Stomach (tissue), 9 donors: ENCODE results near the gene SMCP. TPM values are rescaled to one million over a fixed set of nuclear protein-coding genes. Genes with fewer than 3 reads are reported as not detected.

Experiments used
- DNase-seq, 2 donors: peaks; one replicate each; pipeline versions ENCODE4 v3.0.0 to v3.0.0-alpha.2; 2013 to 2019
- H3K27ac ChIP-seq, 5 donors: fragments of 200-600 bp in 4 of 5; sonication (generic) in 4 of 5; one replicate each; pipeline ENCODE4 v1.5.1; 2013 to 2019; ENCODE audit warnings: mild to moderate bottlenecking in 1 of 5, moderate library complexity in 1 of 5
- H3K27me3 ChIP-seq, 3 donors: fragments of 200-600 bp; sonication (generic); one replicate each; pipeline ENCODE4 v1.5.1; 2017 to 2019; ENCODE audit warnings: mixed run types in 1 of 3
- H3K36me3 ChIP-seq, 4 donors: fragments of 200-600 bp; sonication (generic); 1 replicate in 3 of 4; 2 replicates in 1 of 4; pipeline ENCODE4 v1.5.1; 2016 to 2019
- H3K4me1 ChIP-seq, 4 donors: fragments of 200-600 bp; sonication (generic); one replicate each; pipeline ENCODE4 v1.5.1; 2016 to 2019
- H3K4me3 ChIP-seq, 4 donors: fragments of 200-600 bp; sonication (generic) in 3 of 4; one replicate each; pipeline ENCODE4 v1.5.1; 2016 to 2019; ENCODE audit warnings: mild to moderate bottlenecking in 1 of 4
- H3K9me3 ChIP-seq, 4 donors: fragments of 200-600 bp; sonication (generic); one replicate each; pipeline ENCODE4 v1.5.1; 2016 to 2019
- CTCF ChIP-seq, 7 experiments: fragments of 450-650 bp in 4 of 7; fragments of 200-600 bp in 3 of 7; sonication (generic) in 3 of 7; IDR thresholded peaks; one replicate each; pipeline ENCODE4 v1.5.1; 2016 to 2019; ENCODE audit warnings: antibody characterized with exemption in 7 of 7, control low read depth in 2 of 7, mild to moderate bottlenecking in 1 of 7
- EP300 ChIP-seq: sonication (generic); formaldehyde crosslinking; IDR thresholded peaks from one replicate; pipeline ENCODE4 v1.6.1; 2017; ENCODE audit warnings: antibody characterized with exemption
- POLR2A ChIP-seq, 4 donors: fragments of 450-650 bp; IDR thresholded peaks; one replicate each; pipeline ENCODE4 v1.6.1; 2016; ENCODE audit warnings: antibody characterized with exemption in 4 of 4, control low read depth in 2 of 4, mild to moderate bottlenecking in 1 of 4, moderate library complexity in 1 of 4
- POLR2AphosphoS5 ChIP-seq, 3 donors: sonication (generic); formaldehyde crosslinking; IDR thresholded peaks; one replicate each; pipeline ENCODE4 v1.6.1; 2016; ENCODE audit warnings: antibody characterized with exemption in 3 of 3
- WGBS, 5 donors: extraction: QIAGEN DNeasy Blood & Tissue Kit in 3 of 5; methylation state at CpG; one replicate each; pipeline versions ENCODE4 v1.1.5 to v1.1.7; 2013 to 2018; 5-methylcytosine and 5-hydroxymethylcytosine counted together
- intact Hi-C: fragments of 100-400 bp; cut with DNase I; formaldehyde crosslinking; loops from one replicate; pipeline ENCODE4 v1.15.1; 2023; ENCODE audit warnings: low total_unique reads
- polyA plus RNA-seq, 3 donors: library from polyadenylated mRNA; stranded (reverse); fragments of 200-250 nt; gene quantifications; one replicate each; pipeline ENCODE4 v1.2.3, GENCODE V29; 2013
- total RNA-seq, 5 donors: library from RNA; depleted of rRNA; stranded (reverse); fragments of >200 nt; gene quantifications; one replicate each; pipeline versions ENCODE4 v1.1.0 to v1.2.3, GENCODE V29; 2014 to 2016
- donor health status: healthy with polysubstance abuse.
- donor health status: Bipolar disorder and iron deficiency.
- donor health status: healthy.

SMCP gene
- total and polyA plus RNA-seq, 8 donors: not detected

DNA sequence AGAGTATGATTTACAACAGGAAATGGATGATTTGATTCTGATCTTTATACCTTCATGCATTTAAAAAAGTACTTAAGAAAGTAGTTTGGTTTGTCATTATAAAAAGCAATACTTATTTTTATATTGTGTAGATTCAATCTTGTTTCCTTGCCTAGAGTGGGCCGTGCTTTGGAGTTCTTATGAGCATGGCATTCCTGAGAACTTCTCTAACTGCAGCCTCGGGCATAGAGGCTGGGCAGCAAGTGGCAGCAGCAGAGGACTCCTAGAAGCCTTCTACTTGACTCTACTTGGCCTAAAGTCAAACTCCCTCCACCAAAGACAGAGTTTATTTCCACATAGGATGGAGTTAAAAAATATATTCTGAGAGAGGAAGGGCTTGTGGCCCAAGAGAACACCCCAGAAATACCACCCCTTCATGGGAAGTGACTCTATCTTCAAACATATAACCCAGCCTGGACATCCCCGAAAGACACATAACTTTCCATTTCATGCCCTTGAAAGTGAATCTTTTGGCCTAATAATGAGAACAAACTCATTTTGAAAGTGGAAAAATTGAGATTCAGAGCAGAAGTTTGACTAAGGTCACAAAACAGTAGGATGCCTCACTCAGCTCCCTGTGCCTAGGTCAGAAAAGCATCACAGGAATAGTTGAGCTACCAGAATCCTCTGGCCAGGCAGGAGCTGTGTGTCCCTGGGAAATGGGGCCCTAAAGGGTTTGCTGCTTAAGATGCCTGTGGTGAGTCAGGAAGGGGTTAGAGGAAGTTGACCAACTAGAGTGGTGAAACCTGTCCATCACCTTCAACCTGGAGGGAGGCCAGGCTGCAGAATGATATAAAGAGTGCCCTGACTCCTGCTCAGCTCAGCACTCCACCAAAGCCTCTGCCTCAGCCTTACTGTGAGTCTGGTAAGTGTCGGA lies 29.8 kb downstream of the SMCP start, which contains the start of gene IVL:
Gene IVL, plus strand, starts transcription at position 861 of the 916 bp plus-strand sequence. CDS start 1,252 bp downstream, outside the sequence.
- TF ChIP-seq CTCF (IDR thresholded peaks at IDR 0.05): no peak
- no peak for TF ChIP-seq EP300
- no peak for TF ChIP-seq POLR2AphosphoS5 (IDR thresholded peaks at IDR 0.05)
- TF ChIP-seq POLR2A (IDR thresholded peaks at IDR 0.05): no peak
- no peak within 1 kb of the TSS for H3K27ac ChIP-seq
- intact Hi-C loops: no loop called here
- peaks cover 0 to 43% (median 4%) of the 10 kb centered on the region in 3 donors for H3K27me3 ChIP-seq
- 66 to 80% (median 74%) methylated on average over 4 of the region's 4 CpGs for WGBS, 5 donors
- H3K36me3 ChIP-seq: no peaks in the 10 kb centered on the region
- H3K9me3 ChIP-seq: peaks cover 0 to 9% (median 3%) of the 10 kb centered on the region in 4 donors
- H3K4me1 ChIP-seq: no peaks in the 10 kb centered on the region
- DNase-seq: no peak
- no peak within 1 kb of the TSS for H3K4me3 ChIP-seq

GRCh38 chr1:152909206-152909605 lies 31.1 kb downstream of the SMCP start:
- H3K9me3 ChIP-seq: peaks cover 0 to 9% (median 3%) of the 10 kb centered on the region in 4 donors
- intact Hi-C loops: no loop called here
- peaks cover 0 to 38% (median 4%) of the 10 kb centered on the region in 3 donors for H3K27me3 ChIP-seq
- WGBS, 5 donors: 87 to 95% (median 92%) methylated on average over 2 to 3 of the region's 3 CpGs
- H3K27ac ChIP-seq: no peak overlapping the region
- H3K4me1 ChIP-seq: no peaks in the 10 kb centered on the region
- TF ChIP-seq CTCF (IDR thresholded peaks at IDR 0.05): no peak
- TF ChIP-seq EP300: no peak
- H3K4me3 ChIP-seq: no peak overlapping the region
- H3K36me3 ChIP-seq: no peaks in the 10 kb centered on the region
- no peak for DNase-seq

DNA sequence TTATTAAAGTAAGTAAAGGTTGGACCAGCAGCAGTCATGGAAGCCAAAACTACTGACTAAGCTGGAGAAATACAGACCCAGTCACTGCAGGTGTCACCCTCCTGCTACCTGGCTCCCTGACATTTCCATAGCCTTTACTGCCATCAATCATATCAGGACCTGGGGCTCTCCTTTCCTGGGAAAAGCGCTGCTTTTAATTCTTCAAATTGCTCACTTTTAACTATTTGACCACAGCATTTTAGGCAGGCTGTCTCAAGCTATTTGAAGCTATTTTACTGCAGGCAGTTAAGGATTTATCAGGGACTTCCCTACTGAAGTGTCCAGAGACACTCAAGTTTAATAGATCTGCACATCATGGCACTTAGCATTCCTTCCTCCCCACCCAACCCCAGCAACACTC lies 34.3 kb downstream of the SMCP start:
- no peak overlapping the region for H3K4me3 ChIP-seq
- intact Hi-C loops: no loop called here
- no peak overlapping the region for H3K27ac ChIP-seq
- no peak for DNase-seq
- 60 to 79% (median 68%) methylated on average over 1 of the region's 1 CpG for WGBS, 5 donors
- H3K4me1 ChIP-seq: no peaks in the 10 kb centered on the region
- peaks cover 0 to 9% (median 3%) of the 10 kb centered on the region in 4 donors for H3K9me3 ChIP-seq
- H3K27me3 ChIP-seq: peaks cover 0 to 39% (median 0%) of the 10 kb centered on the region in 3 donors
- no peaks in the 10 kb centered on the region for H3K36me3 ChIP-seq
- no peak for TF ChIP-seq CTCF (IDR thresholded peaks at IDR 0.05)
- TF ChIP-seq EP300: no peak
- TF ChIP-seq POLR2AphosphoS5 (IDR thresholded peaks at IDR 0.05): no peak
- TF ChIP-seq POLR2A (IDR thresholded peaks at IDR 0.05): no peak

- WGBS, 5 donors: 51 to 62% (median 54%) methylated on average over 5 of the region's 5 CpGs
- H3K4me3 ChIP-seq: no peak overlapping the region
- H3K36me3 ChIP-seq: no peaks in the 10 kb centered on the region
- peaks cover 0 to 36% (median 0%) of the 10 kb centered on the region in 3 donors for H3K27me3 ChIP-seq
- H3K9me3 ChIP-seq: peaks cover 0 to 9% (median 3%) of the 10 kb centered on the region in 4 donors
- no peaks in the 10 kb centered on the region for H3K4me1 ChIP-seq
- intact Hi-C loops: no loop called here
- no peak overlapping the region for H3K27ac ChIP-seq
- DNase-seq: no peak
- TF ChIP-seq CTCF (IDR thresholded peaks at IDR 0.05) (no peak), EP300 (no peak), POLR2AphosphoS5 (IDR thresholded peaks at IDR 0.05) (no peak), POLR2A (IDR thresholded peaks at IDR 0.05) (no peak)
Observed at GRCh38 chr1:152912900-152913299, 34.8 kb downstream of the SMCP start.
